ENCODE data around the gene SLC37A1.

Gene SLC37A1

DNA sequence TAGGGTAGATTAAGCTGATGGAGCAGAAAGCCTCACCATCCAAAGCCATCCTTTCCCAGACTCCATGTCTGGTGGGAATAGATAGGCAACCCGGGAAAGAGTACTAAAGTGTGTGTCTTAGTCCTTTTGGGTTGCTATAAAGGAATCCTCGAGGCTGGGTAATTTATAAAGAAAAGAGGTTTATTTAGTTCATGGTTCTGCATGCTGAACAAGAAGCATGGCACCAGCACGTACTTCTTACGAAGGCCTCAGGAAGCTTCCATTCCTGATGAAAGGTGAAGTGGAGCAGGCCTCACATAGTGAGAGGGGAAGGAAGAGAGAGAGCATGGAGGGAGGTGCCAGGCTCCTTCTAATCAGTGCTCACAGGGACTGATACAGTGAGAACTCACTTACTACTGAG lies 6.2 kb upstream of the SLC37A1 start:
- Histone ChIP-seq H3K9me2 (replicated peaks; ENCODE audit: low read depth, low read length) (no peaks in the 10 kb centered on the region), H3K4me1 (ENCODE audit: insufficient read depth, low read length, poor library complexity, severe bottlenecking) (peaks cover 69% of the 10 kb centered on the region), H3K4me3 (ENCODE audit: low read length, poor library complexity, severe bottlenecking) (no peak overlapping the region), H3K4me2 (ENCODE audit: low read depth, low read length, poor library complexity, severe bottlenecking) (no peak overlapping the region), H2AFZ (ENCODE audit: low read length) (0 out of 2 replicates have a peak overlapping the region, but pooled peaks have one; percentile 4), H4K20me1 (ENCODE audit: insufficient read depth, low read length, poor library complexity, severe bottlenecking) (no peaks in the 10 kb centered on the region), H3K79me2 (ENCODE audit: insufficient read depth, low read length) (no peaks in the 10 kb centered on the region), H3K9me3 (ENCODE audit: insufficient read depth, low read depth, low read length) (no peaks in the 10 kb centered on the region), H3K27me3 (ENCODE audit: insufficient read depth, low read length, poor library complexity, severe bottlenecking) (no peaks in the 10 kb centered on the region), H3K9ac (ENCODE audit: low read depth, low read length, poor library complexity, severe bottlenecking) (no peak overlapping the region), H3K36me3 (ENCODE audit: insufficient read depth, low read length) (no peaks in the 10 kb centered on the region), H3F3A (ENCODE audit: low read depth) (peaks cover 13% of the 10 kb centered on the region)
- TF ChIP-seq, protein P1, sequence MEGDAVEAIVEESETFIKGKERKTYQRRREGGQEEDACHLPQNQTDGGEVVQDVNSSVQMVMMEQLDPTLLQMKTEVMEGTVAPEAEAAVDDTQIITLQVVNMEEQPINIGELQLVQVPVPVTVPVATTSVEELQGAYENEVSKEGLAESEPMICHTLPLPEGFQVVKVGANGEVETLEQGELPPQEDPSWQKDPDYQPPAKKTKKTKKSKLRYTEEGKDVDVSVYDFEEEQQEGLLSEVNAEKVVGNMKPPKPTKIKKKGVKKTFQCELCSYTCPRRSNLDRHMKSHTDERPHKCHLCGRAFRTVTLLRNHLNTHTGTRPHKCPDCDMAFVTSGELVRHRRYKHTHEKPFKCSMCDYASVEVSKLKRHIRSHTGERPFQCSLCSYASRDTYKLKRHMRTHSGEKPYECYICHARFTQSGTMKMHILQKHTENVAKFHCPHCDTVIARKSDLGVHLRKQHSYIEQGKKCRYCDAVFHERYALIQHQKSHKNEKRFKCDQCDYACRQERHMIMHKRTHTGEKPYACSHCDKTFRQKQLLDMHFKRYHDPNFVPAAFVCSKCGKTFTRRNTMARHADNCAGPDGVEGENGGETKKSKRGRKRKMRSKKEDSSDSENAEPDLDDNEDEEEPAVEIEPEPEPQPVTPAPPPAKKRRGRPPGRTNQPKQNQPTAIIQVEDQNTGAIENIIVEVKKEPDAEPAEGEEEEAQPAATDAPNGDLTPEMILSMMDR (conservative IDR thresholded peaks at IDR 0.05; ENCODE audit: low read length): no peak
- no peak for TF ChIP-seq EZH2phosphoT487 (IDR thresholded peaks at IDR 0.05; ENCODE audit: borderline replicate concordance)

GRCh38 chr21:42508371-42508770 lies 5.3 kb upstream of the SLC37A1 start:
- Histone ChIP-seq H3K4me2 (ENCODE audit: low read depth, low read length, poor library complexity, severe bottlenecking) (no peak overlapping the region), H3F3A (ENCODE audit: low read depth) (peaks cover 12% of the 10 kb centered on the region), H3K79me2 (ENCODE audit: insufficient read depth, low read length) (no peaks in the 10 kb centered on the region), H4K20me1 (ENCODE audit: insufficient read depth, low read length, poor library complexity, severe bottlenecking) (no peaks in the 10 kb centered on the region), H3K36me3 (ENCODE audit: insufficient read depth, low read length) (no peaks in the 10 kb centered on the region), H3K9ac (ENCODE audit: low read depth, low read length, poor library complexity, severe bottlenecking) (no peak overlapping the region), H3K27me3 (ENCODE audit: insufficient read depth, low read length, poor library complexity, severe bottlenecking) (no peaks in the 10 kb centered on the region), H3K9me3 (ENCODE audit: insufficient read depth, low read depth, low read length) (no peaks in the 10 kb centered on the region), H3K9me2 (replicated peaks; ENCODE audit: low read depth, low read length) (no peaks in the 10 kb centered on the region), H3K4me3 (ENCODE audit: low read length, poor library complexity, severe bottlenecking) (no peak overlapping the region), H3K4me1 (ENCODE audit: insufficient read depth, low read length, poor library complexity, severe bottlenecking) (peaks cover 69% of the 10 kb centered on the region), H2AFZ (ENCODE audit: low read length) (no peak overlapping the region)
- TF ChIP-seq EZH2phosphoT487 (IDR thresholded peaks at IDR 0.05; ENCODE audit: borderline replicate concordance): no peak
- TF ChIP-seq, protein P1 (conservative IDR thresholded peaks at IDR 0.05; ENCODE audit: low read length): no peak

GRCh38 chr21:42509244-42509643 lies 4.4 kb upstream of the SLC37A1 start:
- H3K79me2 ChIP-seq (ENCODE audit: insufficient read depth, low read length): peaks cover 4% of the 10 kb centered on the region
- no peak overlapping the region for H3K4me2 ChIP-seq (ENCODE audit: low read depth, low read length, poor library complexity, severe bottlenecking)
- H3K9ac ChIP-seq (ENCODE audit: low read depth, low read length, poor library complexity, severe bottlenecking): no peak overlapping the region
- no peaks in the 10 kb centered on the region for H3K9me3 ChIP-seq (ENCODE audit: insufficient read depth, low read depth, low read length)
- no peaks in the 10 kb centered on the region for H4K20me1 ChIP-seq (ENCODE audit: insufficient read depth, low read length, poor library complexity, severe bottlenecking)
- peaks cover 62% of the 10 kb centered on the region for H3K4me1 ChIP-seq (ENCODE audit: insufficient read depth, low read length, poor library complexity, severe bottlenecking)
- H3F3A ChIP-seq (ENCODE audit: low read depth): peaks cover 6% of the 10 kb centered on the region; the same call in 1 of the 2 replicates
- no peak overlapping the region for H3K4me3 ChIP-seq (ENCODE audit: low read length, poor library complexity, severe bottlenecking)
- no peaks in the 10 kb centered on the region for H3K9me2 ChIP-seq (replicated peaks; ENCODE audit: low read depth, low read length)
- TF ChIP-seq, protein P1 (conservative IDR thresholded peaks at IDR 0.05; ENCODE audit: low read length): no peak
- TF ChIP-seq EZH2phosphoT487 (IDR thresholded peaks at IDR 0.05; ENCODE audit: borderline replicate concordance): no peak
- H3K27me3 ChIP-seq (ENCODE audit: insufficient read depth, low read length, poor library complexity, severe bottlenecking): no peaks in the 10 kb centered on the region
- H2AFZ ChIP-seq (ENCODE audit: low read length): no peak overlapping the region
- H3K36me3 ChIP-seq (ENCODE audit: insufficient read depth, low read length): no peaks in the 10 kb centered on the region

All from Loucy (cell line).